OCI-LY3 (cell line): ENCODE data around the gene ASIC4.

Source experiments
- EZH2phosphoT487 ChIP-seq: fragments of 200-600 bp; shearing (Covaris generic); IDR thresholded peaks from 2 replicates; pipeline ENCODE4 v1.6.1; 2018; ENCODE audit warnings: antibody characterized with exemption, mixed run types, low read depth
- TF ChIP-seq, protein P1 (sequence below): fragments of 200-600, 300-600 bp; sonication (generic); IDR thresholded peaks from 2 replicates; pipeline ENCODE4 v1.5.1; 2014; ENCODE audit warnings: antibody characterized with exemption, low read length, low read depth

- TF ChIP-seq, protein P1, sequence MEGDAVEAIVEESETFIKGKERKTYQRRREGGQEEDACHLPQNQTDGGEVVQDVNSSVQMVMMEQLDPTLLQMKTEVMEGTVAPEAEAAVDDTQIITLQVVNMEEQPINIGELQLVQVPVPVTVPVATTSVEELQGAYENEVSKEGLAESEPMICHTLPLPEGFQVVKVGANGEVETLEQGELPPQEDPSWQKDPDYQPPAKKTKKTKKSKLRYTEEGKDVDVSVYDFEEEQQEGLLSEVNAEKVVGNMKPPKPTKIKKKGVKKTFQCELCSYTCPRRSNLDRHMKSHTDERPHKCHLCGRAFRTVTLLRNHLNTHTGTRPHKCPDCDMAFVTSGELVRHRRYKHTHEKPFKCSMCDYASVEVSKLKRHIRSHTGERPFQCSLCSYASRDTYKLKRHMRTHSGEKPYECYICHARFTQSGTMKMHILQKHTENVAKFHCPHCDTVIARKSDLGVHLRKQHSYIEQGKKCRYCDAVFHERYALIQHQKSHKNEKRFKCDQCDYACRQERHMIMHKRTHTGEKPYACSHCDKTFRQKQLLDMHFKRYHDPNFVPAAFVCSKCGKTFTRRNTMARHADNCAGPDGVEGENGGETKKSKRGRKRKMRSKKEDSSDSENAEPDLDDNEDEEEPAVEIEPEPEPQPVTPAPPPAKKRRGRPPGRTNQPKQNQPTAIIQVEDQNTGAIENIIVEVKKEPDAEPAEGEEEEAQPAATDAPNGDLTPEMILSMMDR, result no peak
- TF ChIP-seq EZH2phosphoT487, result no peak
These were observed 5.2 kb downstream of the ASIC4 start for GRCh38 chr2:219519526-219519916.
